Hippocampal formation (tissue), 2 donors: Measurements from ENCODE around the gene ERC1.

Experiments used
- DNase-seq, 2 donors: peaks; one replicate each; lab custom pipeline; 2025; lab: John Stamatoyannopoulos, UW

The ERC1 gene

DNA sequence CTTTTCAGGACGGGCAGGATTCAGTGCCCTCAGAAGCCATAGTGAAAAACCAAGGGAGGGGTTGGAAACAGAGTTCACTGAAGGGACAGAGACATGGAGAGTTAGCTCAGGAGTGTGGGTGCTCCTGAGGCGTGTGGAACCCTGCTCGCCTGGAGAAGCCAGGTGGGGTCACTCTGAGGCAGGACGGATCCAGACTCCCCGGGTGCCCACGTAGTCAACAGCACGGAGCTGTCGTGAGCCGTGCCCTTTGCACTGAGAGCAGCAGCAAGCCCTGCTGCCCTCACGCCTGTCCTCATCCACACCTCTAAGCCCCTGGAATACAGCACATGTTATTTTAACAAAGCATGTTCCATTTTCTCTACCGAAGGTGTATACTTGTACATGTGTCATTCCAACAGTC is 488.6 kb downstream of the ERC1 start:
- DNase-seq = no peak

DNA sequence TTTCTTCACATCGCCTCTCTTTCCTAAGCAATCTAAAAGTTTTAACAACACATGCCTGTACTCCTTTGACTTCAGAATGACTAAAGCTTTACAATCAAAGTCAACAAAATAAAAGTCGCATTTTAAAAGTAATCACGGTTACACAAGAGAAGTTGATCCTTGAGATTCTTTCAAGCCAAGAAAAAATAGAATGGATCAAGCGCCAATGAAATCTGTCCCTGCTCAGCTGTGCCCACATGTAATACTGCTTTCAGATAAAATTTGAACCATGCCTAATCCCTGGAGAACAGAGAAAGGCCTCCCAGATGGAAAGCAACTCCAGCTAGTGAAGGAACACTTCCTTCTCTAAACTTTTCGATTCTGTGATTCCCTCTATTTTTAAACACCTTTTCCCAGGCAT is 490.3 kb downstream of the ERC1 start:
- DNase-seq = no peak

- no peak for DNase-seq
These were observed 490.9 kb downstream of the ERC1 start for GRCh38 chr12:1481906-1482305.

DNA sequence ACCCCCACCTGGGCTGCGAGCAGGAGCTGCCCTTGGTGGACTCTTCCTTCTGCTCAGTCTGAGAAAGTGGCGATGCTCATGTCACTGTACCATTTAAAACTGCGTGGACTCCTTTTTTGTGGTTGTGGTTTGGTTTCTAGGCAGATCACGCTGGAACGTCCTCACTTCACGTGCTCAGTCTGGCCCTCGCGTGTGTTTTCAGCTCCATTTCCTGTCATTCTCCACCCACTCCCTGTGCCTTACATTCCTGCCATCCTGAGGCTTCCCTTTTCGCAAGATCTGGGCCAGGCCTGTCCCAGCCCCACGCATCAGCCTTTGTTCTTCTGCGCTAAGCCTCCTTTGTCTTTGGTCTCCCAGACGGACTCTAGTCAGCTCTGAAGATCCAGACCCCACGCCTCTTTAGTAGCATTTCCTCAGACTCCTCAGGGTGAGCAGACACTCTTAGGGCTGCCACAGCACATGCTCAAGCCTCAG is 497.9 kb downstream of the ERC1 start:
- no peak for DNase-seq

- DNase-seq = no peak
These were observed 501.1 kb downstream of the ERC1 start for GRCh38 chr12:1491983-1492697.

- no peak for DNase-seq
These were observed 502.9 kb downstream of the ERC1 start for GRCh38 chr12:1493781-1494565.

GRCh38 chr12:1494856-1495255 is 503.8 kb downstream of the ERC1 start:
- DNase-seq = no peak

- DNase-seq = no peak
These were observed 505.3 kb downstream of the ERC1 start for GRCh38 chr12:1496162-1496900.

- no peak for DNase-seq
These were observed 506.1 kb downstream of the ERC1 start for GRCh38 chr12:1497161-1497560.

GRCh38 chr12:1498199-1498740 is 507.2 kb downstream of the ERC1 start:
- no peak for DNase-seq

- no peak for DNase-seq
These were observed 508.3 kb downstream of the ERC1 start for GRCh38 chr12:1499351-1499750.

DNA sequence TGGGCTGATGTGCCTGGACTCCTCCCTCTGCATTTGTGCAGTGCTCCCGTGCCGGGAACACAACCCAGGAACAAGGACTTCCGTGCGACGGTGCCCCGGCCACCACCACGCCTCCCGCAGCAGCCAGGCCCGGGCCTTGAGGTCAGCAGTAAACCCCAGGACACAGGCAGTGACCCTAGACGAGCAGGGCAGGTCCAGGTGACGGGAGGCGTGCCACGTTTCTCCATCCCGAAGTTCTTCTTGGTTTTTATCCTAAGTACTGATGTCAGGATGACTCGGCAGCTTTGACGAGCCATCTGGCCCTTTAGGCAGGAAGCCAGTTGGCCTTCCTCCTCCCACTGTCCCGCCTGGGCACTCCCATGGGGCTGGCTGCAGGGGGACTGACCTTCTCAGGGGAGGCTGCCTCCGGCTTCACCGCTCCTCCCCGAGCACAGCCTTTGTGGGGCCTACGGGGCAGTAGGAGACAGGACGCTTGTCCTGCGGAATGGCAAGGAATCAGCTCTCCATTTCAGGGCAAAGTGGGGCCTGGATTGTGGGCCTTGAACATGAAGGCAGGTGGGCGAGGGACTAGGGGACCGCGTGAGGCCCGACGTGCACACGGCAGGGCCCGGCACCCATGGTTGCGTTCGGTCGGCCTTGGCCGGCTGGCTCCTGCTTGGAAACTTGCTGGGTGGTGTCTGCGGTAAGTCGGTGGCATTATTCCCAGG is 509.2 kb downstream of the ERC1 start:
- DNase-seq = no peak

GRCh38 chr12:1501001-1501400 is 510.0 kb downstream of the ERC1 start:
- DNase-seq = no peak

GRCh38 chr12:1501695-1502378 is 510.8 kb downstream of the ERC1 start:
- no peak for DNase-seq

GRCh38 chr12:1502379-1502720 is 511.3 kb downstream of the ERC1 start:
- DNase-seq = no peak

DNA sequence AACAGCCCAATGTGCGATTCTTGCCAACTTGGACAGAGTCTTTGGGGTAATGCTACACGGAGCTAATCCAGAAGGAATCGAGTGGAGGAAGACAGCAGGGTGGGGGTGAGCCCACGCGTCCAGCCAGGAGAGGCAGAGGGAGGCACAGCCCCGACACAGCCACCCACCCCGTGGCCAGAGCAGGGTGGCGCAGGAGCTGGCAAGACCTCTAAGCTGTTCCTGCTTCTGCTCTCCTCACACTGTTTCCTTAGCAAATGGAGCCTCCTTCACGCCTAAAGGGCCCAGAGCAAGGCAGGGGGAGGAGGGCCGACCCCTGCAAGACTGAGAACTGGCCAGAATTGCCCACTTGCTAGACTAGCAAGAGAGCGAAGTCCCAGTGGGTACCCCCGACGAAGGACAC is 511.8 kb downstream of the ERC1 start:
- no peak for DNase-seq

- DNase-seq = no peak
These were observed 512.3 kb downstream of the ERC1 start for GRCh38 chr12:1503281-1503711.

DNA sequence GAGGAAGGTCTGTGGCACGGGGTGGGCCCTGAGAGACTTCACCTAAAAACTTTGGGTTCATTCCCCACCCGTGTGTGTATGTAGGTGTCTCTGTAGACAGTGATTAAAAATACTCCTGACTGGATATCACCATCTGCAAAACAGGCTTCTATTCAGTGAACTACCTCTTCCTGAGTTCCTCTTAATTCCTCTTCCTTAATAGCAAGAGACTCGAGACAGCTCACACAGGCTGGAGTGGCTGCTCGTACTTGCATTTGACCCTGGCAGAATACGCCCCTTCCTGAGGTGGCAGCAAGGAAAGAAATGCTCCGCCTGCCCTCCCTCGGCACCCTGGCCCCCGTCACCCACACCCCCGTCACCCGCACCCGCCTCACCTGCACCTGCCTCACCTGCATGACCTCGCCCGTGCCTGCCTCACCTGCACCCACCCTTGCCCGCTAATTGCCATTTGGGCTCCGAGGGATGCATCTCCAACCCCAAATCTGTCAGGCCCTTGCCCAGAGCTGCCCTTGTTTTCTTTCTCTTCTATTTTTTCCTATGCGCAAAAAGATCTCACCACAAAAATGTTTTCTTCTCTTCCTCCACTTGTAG is 513.4 kb downstream of the ERC1 start:
- DNase-seq = no peak

DNA sequence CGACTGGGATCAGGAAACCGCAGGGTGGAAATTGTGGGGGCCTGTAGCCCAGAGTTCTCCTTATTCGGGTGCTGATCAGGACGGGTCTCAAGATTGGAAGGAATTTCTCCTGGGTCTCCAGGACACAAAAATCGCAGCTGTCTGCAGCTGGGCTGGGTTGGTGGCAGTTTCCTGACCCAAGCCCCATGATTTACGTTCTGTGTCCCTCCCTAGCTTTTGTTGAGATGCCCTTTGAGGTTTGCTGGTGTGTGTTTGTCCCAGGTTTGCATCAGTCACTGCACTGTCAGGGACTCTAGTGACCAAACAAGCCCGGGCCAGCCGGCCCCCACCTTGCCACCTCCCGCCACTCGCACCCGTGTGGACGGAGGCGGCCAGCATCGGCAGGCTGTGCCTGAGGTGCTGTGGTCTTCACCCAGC is 513.9 kb downstream of the ERC1 start:
- no peak for DNase-seq

GRCh38 chr12:1505576-1505975 is 514.6 kb downstream of the ERC1 start:
- DNase-seq = no peak

DNA sequence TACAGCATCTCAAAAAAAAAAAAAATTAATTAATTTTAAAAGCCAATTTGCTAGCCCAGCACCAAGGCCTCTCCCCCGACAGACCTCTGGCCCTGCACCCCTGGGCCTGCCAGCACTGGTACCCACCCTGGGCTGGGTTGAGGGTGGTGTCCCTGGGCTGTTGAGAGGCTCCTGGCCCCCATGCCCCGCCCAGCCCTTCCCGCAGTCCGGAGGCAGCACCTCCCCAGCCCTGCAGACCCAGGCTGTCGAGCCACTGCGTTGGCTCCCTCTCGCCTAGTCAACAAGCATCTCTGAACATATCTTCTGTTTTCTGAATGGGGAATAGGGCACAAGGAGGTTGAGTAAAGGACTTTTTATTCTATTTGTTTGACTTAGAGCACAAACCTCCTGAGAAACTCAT is 516.3 kb downstream of the ERC1 start:
- DNase-seq = no peak
